ENCODE data around the gene HIPK2.

- TF ChIP-seq POLR2AphosphoS5 (IDR thresholded peaks at IDR 0.05; ENCODE audit: low read length), result no peak
- no peak for TF ChIP-seq MAX (IDR thresholded peaks at IDR 0.05; ENCODE audit: low read depth, low read length)
- no peak for TF ChIP-seq RAD21 (IDR thresholded peaks at IDR 0.05; ENCODE audit: insufficient read depth, low read depth, low read length)
- no peak for TF ChIP-seq SP1 (IDR thresholded peaks at IDR 0.05; ENCODE audit: low read depth, low read length)
Observed at GRCh38 chr7:139797607-139798006, 19.8 kb upstream of the HIPK2 start.

Data from GM12878 (cell line).